IgD-negative memory B cell (primary cell): ENCODE data around the gene MCC. TPM values are rescaled to one million over a fixed set of nuclear protein-coding genes. Genes with fewer than 3 reads are reported as not detected.

ENCODE experiments used
- H3K27ac Mint-ChIP-seq, 3 donors: one replicate each; pipeline ENCODE4 v1.8.0; 2020 to 2022; ENCODE audit warnings: mild to moderate bottlenecking in 3 of 3, mixed read lengths in 3 of 3, moderate library complexity in 1 of 3
- H3K27me3 Mint-ChIP-seq: one replicate; pipeline ENCODE4 v1.8.0; 2021; ENCODE audit warnings: mixed read lengths
- H3K36me3 Mint-ChIP-seq: one replicate; pipeline ENCODE4 v1.8.0; 2020; ENCODE audit warnings: mild to moderate bottlenecking, mixed read lengths
- H3K4me1 Mint-ChIP-seq, 3 donors: one replicate each; pipeline ENCODE4 v1.8.0; 2020 to 2022; ENCODE audit warnings: mixed read lengths in 3 of 3, mild to moderate bottlenecking in 1 of 3
- H3K4me3 Mint-ChIP-seq, 4 donors: one replicate each; pipeline ENCODE4 v1.8.0; 2020 to 2022; ENCODE audit warnings: mild to moderate bottlenecking in 4 of 4, mixed read lengths in 4 of 4, moderate library complexity in 3 of 4
- H3K9me3 Mint-ChIP-seq, 3 donors: one replicate each; pipeline ENCODE4 v1.8.0; 2020 to 2021; ENCODE audit warnings: mixed read lengths in 3 of 3, mild to moderate bottlenecking in 1 of 3
- polyA plus RNA-seq: library from polyadenylated mRNA; unstranded; fragments of 300-500 nt; fragmentation: Illumina TruSeq; gene quantifications from one replicate; pipeline ENCODE4 v1.2.3, GENCODE V29; 2021

MCC gene
- polyA plus RNA-seq, 1 donor from 2014 or later: 0.40 TPM

GRCh38 chr5:113112435-113112834, 375.8 kb downstream of the MCC start:
- H3K27me3 Mint-ChIP-seq: peaks cover 7% of the 10 kb centered on the region
- peaks cover 2% of the 10 kb centered on the region for H3K36me3 Mint-ChIP-seq
- H3K4me1 Mint-ChIP-seq: no peaks in the 10 kb centered on the region
- no peak overlapping the region for H3K4me3 Mint-ChIP-seq
- no peak overlapping the region for H3K27ac Mint-ChIP-seq
- H3K9me3 Mint-ChIP-seq: peaks cover 0 to 6% (median 0%) of the 10 kb centered on the region in 3 donors

- H3K27me3 Mint-ChIP-seq: peaks cover 2% of the 10 kb centered on the region
- H3K36me3 Mint-ChIP-seq: peaks cover 2% of the 10 kb centered on the region
- no peak overlapping the region for H3K27ac Mint-ChIP-seq
- no peaks in the 10 kb centered on the region for H3K4me1 Mint-ChIP-seq
- peaks cover 0 to 6% (median 0%) of the 10 kb centered on the region in 3 donors for H3K9me3 Mint-ChIP-seq
- no peak overlapping the region for H3K4me3 Mint-ChIP-seq
Measured at GRCh38 chr5:113110117-113110516, 378.1 kb downstream of the MCC start.

- Mint-ChIP-seq H3K36me3 (no peaks in the 10 kb centered on the region), H3K27ac (no peak overlapping the region), H3K27me3 (peaks cover 2% of the 10 kb centered on the region), H3K9me3 (peaks cover 0 to 6% (median 0%) of the 10 kb centered on the region in 3 donors), H3K4me1 (no peaks in the 10 kb centered on the region), H3K4me3 (no peak overlapping the region)
Measured at GRCh38 chr5:113109344-113109743, 378.9 kb downstream of the MCC start.

GRCh38 chr5:113108485-113108884, 379.8 kb downstream of the MCC start:
- no peaks in the 10 kb centered on the region for H3K36me3 Mint-ChIP-seq
- no peak overlapping the region for H3K4me3 Mint-ChIP-seq
- H3K4me1 Mint-ChIP-seq: no peaks in the 10 kb centered on the region
- H3K9me3 Mint-ChIP-seq: peaks cover 0 to under 1% (median 0%) of the 10 kb centered on the region in 3 donors
- H3K27ac Mint-ChIP-seq: no peak overlapping the region
- peaks cover 2% of the 10 kb centered on the region for H3K27me3 Mint-ChIP-seq

DNA sequence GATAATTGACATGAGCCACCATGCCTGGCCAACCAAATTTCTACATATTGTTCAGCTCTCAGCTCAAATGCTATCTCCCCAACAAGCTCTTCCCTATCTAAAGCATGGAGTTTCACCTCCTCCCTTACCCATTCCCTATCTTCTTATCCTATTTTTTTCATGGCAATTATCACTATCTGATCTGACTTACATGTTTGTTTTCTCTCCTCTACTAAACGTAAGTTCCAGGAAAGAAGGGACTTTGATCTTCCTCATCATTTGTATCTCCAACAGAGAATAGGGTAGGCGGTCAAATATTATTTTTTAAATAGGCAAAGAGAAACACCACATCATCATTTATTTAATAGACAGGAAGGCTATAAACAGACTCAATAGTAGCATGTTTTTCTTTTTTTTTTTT, 381.4 kb downstream of the MCC start:
- Mint-ChIP-seq H3K4me1 (no peaks in the 10 kb centered on the region), H3K4me3 (no peak overlapping the region), H3K27ac (no peak overlapping the region), H3K36me3 (no peaks in the 10 kb centered on the region), H3K9me3 (no peaks in the 10 kb centered on the region), H3K27me3 (no peaks in the 10 kb centered on the region)

- Mint-ChIP-seq H3K4me1 (no peaks in the 10 kb centered on the region), H3K4me3 (no peak overlapping the region), H3K27ac (no peak overlapping the region), H3K9me3 (no peaks in the 10 kb centered on the region), H3K27me3 (no peaks in the 10 kb centered on the region), H3K36me3 (no peaks in the 10 kb centered on the region)
Measured at GRCh38 chr5:113105693-113106280, 382.5 kb downstream of the MCC start.

- Mint-ChIP-seq H3K27me3 (no peaks in the 10 kb centered on the region), H3K36me3 (no peaks in the 10 kb centered on the region), H3K4me1 (no peaks in the 10 kb centered on the region), H3K27ac (no peak overlapping the region), H3K4me3 (no peak overlapping the region), H3K9me3 (no peaks in the 10 kb centered on the region)
Measured at GRCh38 chr5:113103330-113103729, 384.9 kb downstream of the MCC start.

DNA sequence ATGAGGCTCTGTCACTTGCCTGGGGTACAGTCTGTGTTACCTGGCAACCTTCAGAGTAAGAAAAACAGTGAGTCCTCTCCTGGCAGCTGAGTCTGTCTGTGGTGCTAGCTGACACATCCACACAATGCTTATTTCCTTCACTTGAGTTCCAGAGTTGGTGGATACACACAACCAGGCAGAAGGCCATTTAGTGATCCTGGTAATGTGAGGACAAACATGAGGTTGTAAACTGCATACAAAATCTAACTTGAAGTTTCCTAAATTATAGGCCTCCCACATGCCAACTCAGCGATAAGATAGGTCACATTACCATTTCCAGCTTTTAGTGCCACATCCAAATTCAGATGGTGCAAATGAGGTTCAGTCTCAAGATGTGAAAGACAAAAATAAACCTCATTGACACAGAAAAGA, 386.1 kb downstream of the MCC start:
- Mint-ChIP-seq H3K27me3 (no peaks in the 10 kb centered on the region), H3K4me3 (no peak overlapping the region), H3K27ac (no peak overlapping the region), H3K4me1 (no peaks in the 10 kb centered on the region), H3K36me3 (no peaks in the 10 kb centered on the region), H3K9me3 (no peaks in the 10 kb centered on the region)

DNA sequence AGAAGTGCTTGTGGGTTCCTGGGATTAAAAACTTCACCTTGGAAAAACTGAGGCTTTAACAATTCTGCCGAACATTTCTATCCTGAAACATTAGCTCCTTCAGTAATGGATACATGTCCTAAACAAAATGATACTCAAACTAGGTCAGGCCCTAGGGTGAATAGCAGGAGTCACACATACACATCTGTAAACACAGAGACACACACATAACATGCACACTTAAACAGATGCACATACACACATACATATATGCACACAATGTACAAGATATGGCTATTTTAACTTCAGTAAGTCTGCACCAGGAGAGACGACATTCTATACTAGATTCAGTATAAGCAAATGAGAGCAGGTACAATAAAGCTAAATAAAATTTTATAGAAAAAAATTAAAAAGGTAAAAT, 387.3 kb downstream of the MCC start:
- Mint-ChIP-seq H3K4me3 (no peak overlapping the region), H3K9me3 (no peaks in the 10 kb centered on the region), H3K27me3 (no peaks in the 10 kb centered on the region), H3K4me1 (no peaks in the 10 kb centered on the region), H3K36me3 (no peaks in the 10 kb centered on the region), H3K27ac (no peak overlapping the region)

GRCh38 chr5:113099822-113100221, 388.4 kb downstream of the MCC start:
- no peaks in the 10 kb centered on the region for H3K36me3 Mint-ChIP-seq
- no peaks in the 10 kb centered on the region for H3K4me1 Mint-ChIP-seq

GRCh38 chr5:113098378-113098777, 389.9 kb downstream of the MCC start:
- Mint-ChIP-seq H3K27me3 (no peaks in the 10 kb centered on the region), H3K9me3 (no peaks in the 10 kb centered on the region), H3K36me3 (no peaks in the 10 kb centered on the region), H3K4me1 (no peaks in the 10 kb centered on the region), H3K4me3 (no peak overlapping the region), H3K27ac (no peak overlapping the region)

More at GRCh38 chr5:113099822-113100221, 388.4 kb downstream of the MCC start:
- no peak overlapping the region for H3K4me3 Mint-ChIP-seq
- no peak overlapping the region for H3K27ac Mint-ChIP-seq
- no peaks in the 10 kb centered on the region for H3K9me3 Mint-ChIP-seq
- H3K27me3 Mint-ChIP-seq: no peaks in the 10 kb centered on the region

DNA sequence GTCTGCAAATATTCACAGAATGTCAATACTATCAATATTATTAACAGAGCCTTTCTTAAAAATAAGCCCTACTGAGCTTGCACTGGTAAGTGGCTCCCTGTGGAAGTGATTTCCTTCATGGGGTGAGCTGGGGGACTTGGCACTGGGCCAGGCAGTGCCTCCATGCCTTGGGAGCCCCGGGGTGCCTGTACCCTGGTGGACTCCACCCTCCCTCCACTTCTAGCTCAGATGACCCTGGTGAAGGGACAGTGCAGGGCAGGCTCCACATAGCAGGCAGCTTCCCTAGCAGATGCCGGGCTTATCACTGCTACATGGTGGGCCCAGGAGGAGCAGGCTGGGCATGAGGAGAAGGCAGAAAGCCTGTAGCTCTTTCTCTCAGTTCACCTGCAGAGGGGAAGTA, 392.4 kb downstream of the MCC start:
- Mint-ChIP-seq H3K27me3 (peaks cover 2% of the 10 kb centered on the region), H3K4me1 (no peaks in the 10 kb centered on the region), H3K4me3 (no peak overlapping the region), H3K36me3 (no peaks in the 10 kb centered on the region), H3K27ac (no peak overlapping the region), H3K9me3 (no peaks in the 10 kb centered on the region)

DNA sequence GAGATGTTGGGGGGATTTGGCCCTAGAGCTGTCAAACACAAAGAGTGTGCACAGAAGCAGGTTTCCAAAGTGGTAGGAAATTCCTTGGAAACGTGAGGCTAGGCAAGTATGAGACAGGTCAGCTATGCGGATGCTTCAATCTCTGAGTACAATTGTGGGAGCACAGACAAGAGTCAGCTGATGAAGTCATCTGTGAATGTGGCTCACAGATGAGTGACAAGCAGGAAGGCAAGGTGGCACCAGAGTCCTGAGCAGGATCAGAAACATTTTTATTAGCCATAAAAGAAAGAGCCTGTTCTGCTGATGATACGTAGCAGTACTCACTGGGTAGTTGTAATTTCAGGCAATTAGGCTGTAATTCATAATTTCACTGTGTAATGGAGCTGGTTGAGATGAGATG, 394.7 kb downstream of the MCC start:
- Mint-ChIP-seq H3K4me3 (no peak overlapping the region), H3K36me3 (no peaks in the 10 kb centered on the region), H3K4me1 (no peaks in the 10 kb centered on the region), H3K27me3 (peaks cover 6% of the 10 kb centered on the region), H3K9me3 (no peaks in the 10 kb centered on the region), H3K27ac (no peak overlapping the region)

- Mint-ChIP-seq H3K27me3 (peaks cover 6% of the 10 kb centered on the region), H3K4me1 (no peaks in the 10 kb centered on the region), H3K27ac (no peak overlapping the region), H3K9me3 (no peaks in the 10 kb centered on the region), H3K36me3 (no peaks in the 10 kb centered on the region), H3K4me3 (no peak overlapping the region)
Measured at GRCh38 chr5:113092683-113093082, 395.6 kb downstream of the MCC start.

- no peaks in the 10 kb centered on the region for H3K4me1 Mint-ChIP-seq
- H3K27me3 Mint-ChIP-seq: peaks cover 6% of the 10 kb centered on the region
- H3K27ac Mint-ChIP-seq: no peak overlapping the region
- no peak overlapping the region for H3K4me3 Mint-ChIP-seq
- no peaks in the 10 kb centered on the region for H3K9me3 Mint-ChIP-seq
- H3K36me3 Mint-ChIP-seq: no peaks in the 10 kb centered on the region
Measured at GRCh38 chr5:113091622-113092021, 396.6 kb downstream of the MCC start.

DNA sequence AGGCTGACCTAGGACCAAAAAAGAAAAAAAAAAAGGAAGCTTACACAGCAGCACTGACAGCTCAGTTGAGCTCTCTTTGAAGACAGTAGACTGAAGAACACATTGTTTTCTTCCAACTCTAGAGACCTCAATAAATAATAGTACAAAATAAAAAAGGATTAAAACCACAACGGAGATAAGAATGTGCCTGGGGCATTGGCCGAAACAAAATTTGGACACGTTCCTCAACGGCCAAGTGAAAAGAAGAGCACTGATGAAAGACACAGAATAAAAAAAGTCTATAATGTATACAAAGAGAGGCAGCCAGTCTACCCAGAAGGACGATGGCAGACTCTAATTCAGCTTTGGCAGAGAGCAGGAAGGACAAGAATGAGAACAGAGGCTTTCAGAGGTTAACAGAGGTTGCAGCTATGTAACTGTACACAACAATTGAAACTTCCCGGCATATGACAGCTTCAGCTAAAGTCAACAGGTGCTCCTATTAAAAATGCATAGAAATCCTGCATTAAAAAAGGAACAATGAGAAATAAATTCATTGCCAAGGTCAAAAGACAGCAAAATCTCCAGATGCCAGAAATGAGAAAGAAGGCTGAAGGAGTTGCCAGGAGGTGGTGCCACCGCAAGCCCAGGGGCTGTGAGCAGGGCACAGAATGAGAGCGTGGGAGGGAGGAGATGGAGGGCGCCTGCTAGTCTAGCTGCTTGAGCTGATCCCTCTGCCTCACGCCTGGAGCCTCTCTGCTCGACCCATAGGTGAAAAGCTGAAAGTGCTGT, 397.7 kb downstream of the MCC start:
- H3K4me1 Mint-ChIP-seq: no peaks in the 10 kb centered on the region
- no peaks in the 10 kb centered on the region for H3K36me3 Mint-ChIP-seq
- H3K9me3 Mint-ChIP-seq: no peaks in the 10 kb centered on the region
- H3K27ac Mint-ChIP-seq: peak overlapping the region in 1 of 3 donors; percentile 17
- no peak overlapping the region for H3K4me3 Mint-ChIP-seq
- H3K27me3 Mint-ChIP-seq: peaks cover 6% of the 10 kb centered on the region
